Measurements from ENCODE around the gene GALM.
A peak's percentile ranks its signal among the peaks of the same experiment; 100 is the strongest.
"Not testable (repeated sequence)": the region's sequence is repeated elsewhere in the genome, so short reads cannot be mapped to it uniquely, and the experiment has no call there.

The GALM gene

DNA sequence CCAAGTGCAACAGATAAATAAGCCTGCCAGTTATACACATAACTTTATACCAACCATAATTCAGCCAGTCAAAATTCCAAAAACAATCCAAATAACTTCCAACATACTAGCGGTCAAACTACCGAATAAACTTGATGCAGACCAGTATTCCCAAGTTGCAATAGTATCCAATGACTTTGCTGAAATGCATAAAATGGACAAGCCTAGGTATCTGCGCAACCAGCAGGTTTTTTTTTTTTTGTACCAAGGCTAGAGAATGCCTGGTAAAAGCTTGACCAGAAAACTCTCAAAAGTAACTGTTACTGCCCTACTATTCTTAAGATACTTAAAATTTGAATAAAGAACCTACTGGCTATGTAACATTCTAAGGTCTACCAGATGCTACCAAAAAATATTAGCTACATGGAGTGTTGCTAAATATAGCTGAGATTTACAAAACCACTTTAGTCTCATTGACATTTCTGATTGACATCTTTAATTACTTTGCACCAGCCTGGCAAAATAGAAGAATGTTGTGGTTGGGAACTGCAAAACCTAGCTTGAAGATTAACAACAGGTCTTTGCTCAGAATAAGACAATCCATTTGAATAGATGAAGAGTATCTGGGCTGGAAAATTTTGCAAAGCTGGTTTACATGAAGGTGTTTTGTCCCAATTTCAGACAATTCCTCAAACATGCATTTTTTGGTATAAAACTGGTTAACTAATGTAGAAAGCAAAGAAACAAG, 77.9 kb downstream of the GALM start:
- peak in 1 of 3 experiments; percentile 38 for DNase-seq

DNA sequence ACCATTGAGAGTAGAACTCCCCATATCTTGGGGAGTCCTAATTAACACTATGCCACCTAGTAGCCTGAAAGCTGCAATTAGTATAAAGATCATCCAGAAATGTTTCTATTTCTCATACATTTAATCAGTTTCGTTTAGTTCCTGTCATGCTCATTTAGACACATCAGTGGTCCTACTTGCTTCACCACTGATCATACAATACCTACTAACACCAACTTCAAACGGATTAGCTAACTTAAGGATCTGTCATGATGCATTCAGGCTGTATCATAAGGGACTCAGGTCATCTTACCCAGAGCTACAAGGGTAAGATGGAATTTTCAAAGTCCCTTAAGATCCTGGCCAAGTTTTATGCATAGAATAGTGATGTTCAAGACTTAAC, 78.5 kb downstream of the GALM start:
- DNase-seq, result no peak

DNA sequence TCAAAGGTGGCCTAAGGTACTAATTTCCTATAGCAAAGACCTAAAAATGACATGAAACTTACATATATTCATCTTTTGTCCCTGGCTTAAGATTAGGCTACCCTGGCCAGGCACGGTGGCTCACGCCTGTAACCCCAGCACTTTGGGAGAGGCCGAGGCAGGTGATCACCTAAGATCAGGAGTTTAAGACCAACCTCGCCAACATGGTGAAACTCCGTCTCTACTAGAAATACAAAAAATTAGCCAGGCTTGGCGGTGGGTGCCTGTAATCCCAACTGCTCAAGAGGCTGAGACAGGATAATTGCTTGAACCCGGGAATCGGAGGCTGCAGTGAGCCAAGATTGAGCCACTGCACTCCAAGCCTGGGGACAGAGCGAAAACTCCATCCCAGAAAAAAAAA, 79.4 kb downstream of the GALM start:
- DNase-seq, result no peak

- DNase-seq, result no peak
These were observed 81.1 kb downstream of the GALM start for GRCh38 chr2:38747007-38747424.

GRCh38 chr2:38747819-38748218, 81.9 kb downstream of the GALM start:
- DNase-seq, result no peak

GRCh38 chr2:38748391-38748790, 82.5 kb downstream of the GALM start:
- DNase-seq, result no peak

- peak in 1 of 3 experiments; percentile 55 for DNase-seq
These were observed 83.3 kb downstream of the GALM start for GRCh38 chr2:38748943-38749804.

- DNase-seq, result peak in 2 of 3 experiments; percentile 63 to 81
These were observed 84.3 kb downstream of the GALM start for GRCh38 chr2:38750011-38750890.

DNA sequence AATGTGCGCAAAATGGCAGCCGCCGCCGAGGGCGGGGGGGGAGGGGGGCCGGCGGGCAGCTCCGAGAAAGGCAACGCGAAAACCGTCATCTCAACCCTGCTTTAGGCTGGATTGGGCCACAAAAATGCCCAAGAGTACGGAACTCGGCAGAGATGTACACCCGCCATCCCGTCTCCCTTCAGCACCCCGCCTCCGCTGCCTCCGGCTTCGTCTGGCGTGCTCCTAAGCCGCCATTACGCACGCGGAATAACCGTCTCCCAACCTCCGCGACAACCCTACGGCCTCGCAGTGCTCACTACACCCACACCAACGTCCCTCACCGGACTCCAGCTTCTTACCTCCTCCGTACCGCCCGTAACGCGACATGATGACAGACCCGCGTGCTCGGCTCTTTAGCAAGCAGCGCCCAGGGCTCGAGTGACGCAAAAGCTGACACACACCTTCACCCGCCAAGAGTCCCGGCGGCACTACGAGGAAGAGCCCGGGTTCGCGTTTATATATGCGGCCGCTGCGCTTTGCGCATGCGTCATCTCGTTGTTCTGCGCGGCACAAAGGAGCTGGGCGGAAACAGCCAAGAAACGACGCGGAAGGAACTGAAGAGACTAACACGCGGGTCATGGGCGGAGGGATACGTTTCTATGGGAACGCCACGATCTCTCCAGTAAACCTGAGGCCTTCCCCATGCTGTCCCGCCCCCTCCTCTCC, 85.1 kb downstream of the GALM start, which contains the start of gene SRSF7:
TSS of gene SRSF7 (minus strand) at position 471 of the 705 bp plus-strand sequence. CDS start at position 366, 105 bp downstream.
- peak; percentile 99 to 100 (median 99) for DNase-seq

GRCh38 chr2:38751596-38752410, 85.9 kb downstream of the GALM start:
- DNase-seq, result no peak

GRCh38 chr2:38754049-38754448, 88.1 kb downstream of the GALM start:
- peak in 1 of 3 experiments; percentile 22 for DNase-seq

- DNase-seq, result no peak
These were observed 88.6 kb downstream of the GALM start for GRCh38 chr2:38754506-38754905.

- not testable (repeated sequence) for DNase-seq
These were observed 90.0 kb downstream of the GALM start for GRCh38 chr2:38755891-38756290.

- DNase-seq, result no peak
These were observed 97.3 kb downstream of the GALM start for GRCh38 chr2:38763228-38763627.

DNA sequence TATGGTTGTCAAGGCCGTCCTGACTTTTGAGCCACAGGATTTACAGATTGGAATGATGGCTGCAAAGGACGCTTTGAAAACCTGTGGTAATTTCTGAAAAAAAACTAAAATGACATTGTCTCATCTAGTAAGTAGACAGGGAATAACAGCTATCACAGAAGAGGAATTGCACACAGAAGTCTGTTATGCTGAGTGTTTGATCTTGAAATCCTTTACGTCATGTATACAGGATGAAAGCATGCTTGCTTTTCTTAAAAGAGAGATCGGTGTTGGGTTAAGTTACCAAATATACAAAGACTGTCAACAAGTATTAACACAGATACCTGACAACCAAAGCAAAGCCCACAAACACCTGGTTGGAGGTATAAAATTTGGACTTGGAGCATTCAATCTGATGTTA, 97.8 kb downstream of the GALM start:
- no peak for DNase-seq

DNA sequence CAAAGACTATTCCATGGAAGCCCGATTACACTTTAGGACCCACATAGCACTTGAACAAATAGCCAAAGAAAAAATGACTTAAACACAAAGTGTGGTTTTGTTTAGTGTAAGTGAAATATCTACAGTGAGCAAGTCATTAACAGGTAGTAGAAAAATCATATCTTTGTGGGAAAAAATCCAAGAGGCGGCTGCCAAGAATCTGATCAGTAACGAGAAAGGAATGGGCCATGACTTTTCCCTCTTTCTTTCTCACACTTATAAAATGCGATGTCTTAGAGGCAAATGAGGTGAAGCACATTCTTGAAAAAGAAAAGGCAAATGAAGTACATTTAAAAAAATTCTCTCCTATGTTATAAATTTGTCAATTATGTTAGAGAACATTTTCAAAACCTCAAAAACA, 99.2 kb downstream of the GALM start:
- no peak for DNase-seq

- DNase-seq, result no peak
These were observed 99.6 kb downstream of the GALM start for GRCh38 chr2:38765551-38765950.

GRCh38 chr2:38771632-38772031, 105.7 kb downstream of the GALM start:
- DNase-seq, result no peak

- no peak for DNase-seq
These were observed 109.4 kb downstream of the GALM start for GRCh38 chr2:38775097-38775920.

GRCh38 chr2:38775921-38776225, 110.0 kb downstream of the GALM start:
- DNase-seq, result no peak

GRCh38 chr2:38776531-38776930, 110.6 kb downstream of the GALM start:
- DNase-seq, result no peak
